Activated CD4-positive, alpha-beta T cell treated with anti-CD3 and anti-CD28 coated beads, Interleukin-2, amount 10 ng/mL, durations not matched to agents 24 days and 14 days (primary cell): ENCODE results near the gene ANKRD11. TPM values are rescaled to one million over a fixed set of nuclear protein-coding genes. Genes with fewer than 3 reads are reported as not detected.
"Not testable (repeated sequence)": the region's sequence is repeated elsewhere in the genome, so short reads cannot be mapped to it uniquely, and the experiment has no call there.

Experiments used
- DNase-seq: peaks from one replicate; pipeline ENCODE4 v3.0.0; 2022
- H3K27ac Mint-ChIP-seq: one replicate; pipeline ENCODE4 v1.8.0; 2022; ENCODE audit warnings: mild to moderate bottlenecking, mixed read lengths
- H3K27me3 Mint-ChIP-seq: one replicate; pipeline ENCODE4 v1.8.0; 2022; ENCODE audit warnings: mixed read lengths
- H3K36me3 Mint-ChIP-seq: one replicate; pipeline ENCODE4 v1.8.0; 2022; ENCODE audit warnings: low read depth, mild to moderate bottlenecking, mixed read lengths
- H3K4me1 Mint-ChIP-seq: one replicate; pipeline ENCODE4 v1.8.0; 2021; ENCODE audit warnings: mixed read lengths
- H3K4me3 Mint-ChIP-seq: one replicate; pipeline ENCODE4 v1.8.0; 2022; ENCODE audit warnings: mild to moderate bottlenecking, moderate library complexity, mixed read lengths
- H3K9me3 Mint-ChIP-seq: one replicate; pipeline ENCODE4 v1.8.0; 2021; ENCODE audit warnings: mixed read lengths
- intact Hi-C: fragments of 100-400 bp; cut with micrococcal nuclease; formaldehyde crosslinking; loops from one replicate; pipeline ENCODE4 v1.15.1; 2023
- total RNA-seq: library from RNA; stranded (reverse); gene quantifications from 2 replicates; pipeline ENCODE4 v1.2.3, GENCODE V29; 2022

The ANKRD11 gene
- total RNA-seq, 1 donor from 2014 or later, result 152 TPM

DNA sequence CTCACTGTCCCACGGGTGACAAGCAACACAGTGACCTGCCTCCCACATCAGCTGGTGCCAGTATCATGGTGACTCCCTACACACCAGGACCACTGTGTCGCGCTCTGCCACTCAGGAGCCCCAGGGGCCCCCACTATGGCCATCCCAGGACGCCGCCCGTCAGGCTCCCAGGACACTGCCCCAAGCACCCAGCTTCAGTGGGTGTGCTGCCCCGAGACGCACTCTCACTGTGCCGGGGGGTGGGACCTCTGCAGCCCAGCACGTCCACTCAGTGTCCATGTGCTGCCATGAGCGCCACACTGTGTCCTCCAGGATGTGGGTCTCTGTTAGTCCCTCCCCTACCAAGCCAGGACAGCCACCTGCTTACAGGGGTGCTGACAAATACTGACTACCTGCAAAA, 152.4 kb downstream of the ANKRD11 start:
- peaks cover 40% of the 10 kb centered on the region for H3K4me1 Mint-ChIP-seq
- H3K9me3 Mint-ChIP-seq, result no peaks in the 10 kb centered on the region
- H3K36me3 Mint-ChIP-seq, result peaks cover 8% of the 10 kb centered on the region
- peak overlapping the region; percentile 51 for H3K27ac Mint-ChIP-seq
- intact Hi-C loops, result no loop called here
- DNase-seq, result no peak
- H3K27me3 Mint-ChIP-seq, result no peaks in the 10 kb centered on the region
- H3K4me3 Mint-ChIP-seq, result no peak overlapping the region

GRCh38 chr16:89335803-89336485, 154.4 kb downstream of the ANKRD11 start:
- Mint-ChIP-seq H3K4me1 (peaks cover 46% of the 10 kb centered on the region), H3K27ac (no peak overlapping the region), H3K36me3 (peaks cover 3% of the 10 kb centered on the region), H3K9me3 (no peaks in the 10 kb centered on the region), H3K4me3 (no peak overlapping the region), H3K27me3 (no peaks in the 10 kb centered on the region)
- intact Hi-C loops, result no loop called here
- no peak for DNase-seq

GRCh38 chr16:89334988-89335802, 155.2 kb downstream of the ANKRD11 start:
- no peak for DNase-seq
- H3K4me3 Mint-ChIP-seq, result no peak overlapping the region
- H3K4me1 Mint-ChIP-seq, result peaks cover 45% of the 10 kb centered on the region
- peaks cover 3% of the 10 kb centered on the region for H3K36me3 Mint-ChIP-seq
- H3K27me3 Mint-ChIP-seq, result no peaks in the 10 kb centered on the region
- H3K27ac Mint-ChIP-seq, result peak overlapping the region; percentile 41
- intact Hi-C loops, result loop anchor here (5.0 kb wide), 4 partner anchors 72 to 222 kb away; no protein-coding TSS in a partner anchor
- no peaks in the 10 kb centered on the region for H3K9me3 Mint-ChIP-seq

DNA sequence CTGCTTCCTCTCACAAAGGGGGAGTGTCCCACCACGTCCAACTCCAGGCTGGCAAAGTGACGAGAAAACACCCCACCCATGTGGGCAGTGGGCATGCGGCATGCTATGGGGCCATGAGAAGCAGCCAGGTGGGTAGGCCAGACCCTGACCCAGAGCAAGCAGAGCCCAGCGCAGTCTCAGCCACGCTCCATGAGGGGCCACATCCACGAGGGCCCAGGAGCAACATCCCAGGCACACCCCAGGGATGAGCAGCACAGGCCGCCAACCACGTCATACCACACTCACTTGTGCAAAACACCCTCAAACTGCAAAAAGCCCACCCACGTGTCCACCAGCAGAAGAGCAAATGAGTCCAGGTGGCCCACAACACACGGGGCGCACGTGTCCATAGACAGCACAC, 155.9 kb downstream of the ANKRD11 start:
- H3K4me1 Mint-ChIP-seq, result peaks cover 43% of the 10 kb centered on the region
- peak overlapping the region; percentile 18 for H3K27ac Mint-ChIP-seq
- no peaks in the 10 kb centered on the region for H3K27me3 Mint-ChIP-seq
- no peak overlapping the region for H3K4me3 Mint-ChIP-seq
- DNase-seq, result no peak
- H3K36me3 Mint-ChIP-seq, result no peaks in the 10 kb centered on the region
- no peaks in the 10 kb centered on the region for H3K9me3 Mint-ChIP-seq
- intact Hi-C loops, result loop anchor here (5.0 kb wide), 4 partner anchors 73 to 223 kb away; no protein-coding TSS in a partner anchor

DNA sequence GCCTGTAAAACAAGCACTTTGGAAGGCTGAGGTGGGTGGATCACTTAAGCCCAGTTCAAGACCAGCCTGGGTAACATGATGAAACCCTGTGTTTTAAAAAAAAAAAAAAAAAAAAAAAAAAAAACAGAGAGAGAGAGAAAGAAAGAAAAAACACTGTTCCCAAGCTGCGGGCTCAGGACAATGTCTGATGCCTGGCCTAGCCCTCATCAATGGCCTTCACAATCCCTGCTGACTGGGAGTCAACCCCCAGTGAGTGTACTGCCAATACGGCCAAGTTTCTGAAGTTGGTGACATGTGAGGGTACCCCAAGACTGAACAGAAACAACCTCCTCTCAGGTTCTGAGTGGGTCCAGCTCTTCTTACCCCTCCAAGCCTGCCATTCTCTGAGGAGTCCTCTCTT, 156.3 kb downstream of the ANKRD11 start:
- DNase-seq, result no peak
- Mint-ChIP-seq H3K27ac (peak overlapping the region; percentile 49), H3K27me3 (no peaks in the 10 kb centered on the region), H3K4me1 (peaks cover 45% of the 10 kb centered on the region), H3K36me3 (no peaks in the 10 kb centered on the region), H3K4me3 (no peak overlapping the region), H3K9me3 (no peaks in the 10 kb centered on the region)
- intact Hi-C loops, result loop anchor here (5.0 kb wide), 4 partner anchors 73 to 223 kb away; no protein-coding TSS in a partner anchor

DNA sequence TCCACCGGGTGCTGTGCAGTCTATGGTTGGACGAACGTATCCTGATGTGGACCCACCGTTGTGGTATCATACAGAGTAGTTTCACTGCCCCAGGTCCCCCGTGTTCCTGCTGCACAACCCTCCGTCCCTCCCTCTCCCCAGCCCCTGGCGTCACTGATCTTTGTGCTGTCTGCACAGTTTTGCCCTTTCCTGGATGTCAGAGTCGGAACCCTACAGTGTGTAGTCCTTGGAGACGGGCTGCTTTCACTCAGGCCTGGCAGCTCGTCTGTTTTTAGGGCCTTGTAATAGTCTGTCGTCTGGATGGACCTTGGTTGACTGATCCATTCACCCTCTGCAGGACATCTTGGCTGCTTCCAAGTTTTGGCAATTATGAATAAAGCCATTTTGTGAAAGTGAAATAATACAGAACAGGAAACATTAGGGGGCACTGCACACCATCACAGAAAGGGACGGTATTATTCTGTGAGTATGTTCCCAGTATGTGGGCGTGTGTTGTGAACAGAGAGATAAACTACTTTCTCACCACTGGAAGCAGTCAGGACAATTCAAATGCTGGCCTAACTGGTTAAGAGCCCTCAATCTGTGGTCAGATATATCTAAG, 156.9 kb downstream of the ANKRD11 start:
- DNase-seq, result peak; percentile 83
- not testable (repeated sequence) for H3K4me3 Mint-ChIP-seq, H3K9me3 Mint-ChIP-seq, H3K36me3 Mint-ChIP-seq, H3K27me3 Mint-ChIP-seq
- Mint-ChIP-seq H3K4me1 (peaks cover 45% of the 10 kb centered on the region), H3K27ac (peak overlapping the region; percentile 56)
- intact Hi-C loops, result loop anchor here (1.0 to 5.0 kb wide), 6 partner anchors 27 to 224 kb away; no protein-coding TSS in a partner anchor

DNA sequence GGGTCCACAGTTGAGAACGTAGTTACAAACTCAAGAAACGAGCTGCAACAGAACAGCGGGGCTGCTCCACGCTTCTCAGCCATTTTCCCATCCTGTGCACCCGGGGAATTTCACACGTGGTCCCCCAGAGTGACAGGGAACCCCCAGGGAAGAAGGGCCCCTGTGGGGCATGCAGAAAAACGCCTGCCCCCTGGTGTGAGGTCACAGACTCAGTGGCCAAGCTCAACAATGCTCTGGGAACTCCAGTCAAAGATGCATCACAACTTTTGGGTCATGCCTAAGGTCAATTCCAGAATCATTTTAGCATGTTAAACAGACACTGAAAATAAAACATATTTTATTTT, 157.5 kb downstream of the ANKRD11 start:
- intact Hi-C loops, result loop anchor here (1.0 to 5.0 kb wide), 6 partner anchors 28 to 224 kb away; no protein-coding TSS in a partner anchor
- H3K36me3 Mint-ChIP-seq, result peaks cover 2% of the 10 kb centered on the region
- H3K9me3 Mint-ChIP-seq, result no peaks in the 10 kb centered on the region
- H3K27me3 Mint-ChIP-seq, result no peaks in the 10 kb centered on the region
- H3K4me3 Mint-ChIP-seq, result no peak overlapping the region
- H3K27ac Mint-ChIP-seq, result no peak overlapping the region
- no peak for DNase-seq
- peaks cover 49% of the 10 kb centered on the region for H3K4me1 Mint-ChIP-seq

DNA sequence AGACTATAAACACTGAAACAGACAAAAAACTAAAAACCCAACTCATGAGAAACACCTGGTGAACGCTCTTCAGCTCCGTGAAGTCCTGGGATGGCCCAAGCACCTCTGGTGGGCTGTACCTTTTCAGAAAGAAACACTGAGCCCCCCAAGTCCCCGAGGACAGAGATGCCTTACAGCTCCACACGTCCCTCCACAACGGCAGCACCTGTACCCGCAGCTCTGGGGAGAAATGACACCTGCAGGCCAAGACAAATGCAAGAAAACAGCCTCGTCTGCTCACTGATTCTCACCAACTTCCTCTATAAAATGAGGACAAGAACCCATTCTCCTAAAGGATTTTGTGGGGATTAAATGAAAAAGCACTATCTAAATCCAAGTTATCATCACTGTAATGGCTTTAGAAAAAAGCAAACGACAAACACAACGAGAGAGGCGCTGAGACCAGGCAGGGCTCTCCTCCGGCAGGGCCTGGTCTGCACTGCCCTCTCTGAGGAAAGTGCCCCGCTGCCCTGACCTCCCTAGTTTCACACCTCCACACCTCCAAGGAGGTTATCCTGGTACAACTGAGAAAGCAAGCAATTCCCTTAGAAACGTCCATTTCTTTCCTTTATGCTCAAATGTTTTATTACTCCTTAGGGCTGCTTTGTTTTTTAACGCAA, 158.0 kb downstream of the ANKRD11 start:
- Mint-ChIP-seq H3K4me1 (peaks cover 54% of the 10 kb centered on the region), H3K9me3 (no peaks in the 10 kb centered on the region), H3K27ac (peak overlapping the region; percentile 4), H3K4me3 (no peak overlapping the region), H3K36me3 (peaks cover 4% of the 10 kb centered on the region), H3K27me3 (no peaks in the 10 kb centered on the region)
- intact Hi-C loops, result loop anchor here (2.0 to 5.0 kb wide), 5 partner anchors 28 to 225 kb away; no protein-coding TSS in a partner anchor
- no peak for DNase-seq

GRCh38 chr16:89331371-89332109, 158.8 kb downstream of the ANKRD11 start:
- DNase-seq, result no peak
- H3K36me3 Mint-ChIP-seq, result peaks cover 6% of the 10 kb centered on the region
- H3K27ac Mint-ChIP-seq, result peak overlapping the region; percentile 43
- peak overlapping the region; percentile 23 for H3K4me3 Mint-ChIP-seq
- H3K4me1 Mint-ChIP-seq, result peaks cover 62% of the 10 kb centered on the region
- intact Hi-C loops, result loop anchor here (2.0 to 5.0 kb wide), 5 partner anchors 29 to 226 kb away; no protein-coding TSS in a partner anchor
- no peaks in the 10 kb centered on the region for H3K9me3 Mint-ChIP-seq
- no peaks in the 10 kb centered on the region for H3K27me3 Mint-ChIP-seq

DNA sequence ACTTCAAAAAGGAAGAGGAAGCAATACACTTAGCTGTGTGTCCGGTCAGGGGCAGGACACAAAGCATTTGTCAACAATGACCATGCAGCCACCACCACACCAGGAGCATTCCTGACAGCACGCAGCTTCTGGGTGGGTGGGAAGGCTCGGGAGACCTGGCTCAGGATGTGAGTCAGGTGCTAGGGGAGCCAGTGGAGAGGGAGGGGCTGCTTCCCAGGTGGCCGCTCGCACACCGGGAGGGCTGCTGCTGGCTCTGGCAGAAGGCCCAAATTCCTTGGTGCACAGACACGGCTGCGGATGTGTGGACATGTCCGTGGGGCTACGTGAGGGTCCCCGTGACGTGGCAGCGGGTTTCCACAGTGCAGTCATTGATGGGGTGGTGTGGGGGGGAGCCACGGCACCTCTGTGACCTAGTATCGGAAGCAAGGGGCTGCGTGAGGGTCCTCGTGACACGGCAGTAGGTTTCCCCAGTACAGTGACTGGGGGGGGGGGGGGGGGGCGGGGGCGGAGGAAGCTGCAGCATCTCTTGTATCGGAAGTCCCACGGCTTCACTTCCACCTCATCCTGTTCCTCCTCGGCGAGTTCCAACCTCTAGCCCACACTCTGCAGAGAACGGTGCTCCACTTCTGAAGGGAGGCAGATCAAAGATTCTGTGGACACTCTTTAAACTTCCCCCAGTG, 160.0 kb downstream of the ANKRD11 start:
- H3K27ac Mint-ChIP-seq, result peak overlapping the region; percentile 58
- peaks cover 14% of the 10 kb centered on the region for H3K36me3 Mint-ChIP-seq
- no peaks in the 10 kb centered on the region for H3K27me3 Mint-ChIP-seq
- intact Hi-C loops, result loop anchor here (5.0 kb wide), 4 partner anchors 77 to 227 kb away; no protein-coding TSS in a partner anchor
- peak overlapping the region; percentile 17 for H3K4me3 Mint-ChIP-seq
- H3K9me3 Mint-ChIP-seq, result no peaks in the 10 kb centered on the region
- DNase-seq, result peak; percentile 80
- H3K4me1 Mint-ChIP-seq, result peaks cover 67% of the 10 kb centered on the region

- not testable (repeated sequence) for H3K4me3 Mint-ChIP-seq, H3K27me3 Mint-ChIP-seq, H3K27ac Mint-ChIP-seq, DNase-seq, H3K9me3 Mint-ChIP-seq
- intact Hi-C loops, result loop anchor here (5.0 kb wide), 4 partner anchors 77 to 227 kb away; no protein-coding TSS in a partner anchor
- peaks cover 70% of the 10 kb centered on the region for H3K4me1 Mint-ChIP-seq
- H3K36me3 Mint-ChIP-seq, result peaks cover 14% of the 10 kb centered on the region
These were observed 160.6 kb downstream of the ANKRD11 start for GRCh38 chr16:89329830-89330176.
